G401 (cell line): ENCODE results near the gene AGBL4. TPM values are rescaled to one million over a fixed set of nuclear protein-coding genes. Genes with fewer than 3 reads are reported as not detected.

ENCODE experiments used
- DNase-seq: peaks from one replicate; pipeline ENCODE4 v3.0.0-alpha.2; 2015; ENCODE audit warnings: low spot score
- in situ Hi-C: cut with HindIII; loops from 2 replicates; pipeline ENCODE4 v1.10.0; 2016; ENCODE audit warnings: low sequenced_read_pairs, mixed read lengths
- total RNA-seq: library from RNA; depleted of rRNA; stranded (reverse); fragments of >200 nt; shearing (Covaris generic); gene quantifications from 2 replicates; pipeline ENCODE4 v1.2.3, GENCODE V29; 2014

AGBL4 gene
- total RNA-seq, 1 experiment from 2014 or later: not detected

- no peak for DNase-seq
- in situ Hi-C loops: no loop called here
Observed at GRCh38 chr1:48730164-48730910, 1293.4 kb downstream of the AGBL4 start.

DNA sequence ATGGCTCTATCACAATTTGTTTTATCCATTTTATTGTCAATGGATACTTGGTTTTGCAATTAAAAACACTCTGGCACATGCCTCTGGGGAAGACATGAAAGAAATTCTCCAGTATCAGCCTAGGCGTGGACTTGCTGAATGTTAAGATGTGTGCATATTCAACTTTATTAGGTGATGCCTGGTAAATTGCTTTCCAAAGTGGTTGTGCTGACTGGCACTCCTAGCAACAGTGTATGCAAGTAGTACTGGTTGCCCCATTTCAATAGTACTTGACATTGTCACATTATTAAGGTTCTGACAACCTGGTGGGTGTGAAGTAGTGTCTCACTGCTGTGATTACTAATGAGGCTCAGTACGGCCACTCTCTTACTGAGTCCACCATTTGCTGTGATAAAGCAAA is 1295.2 kb downstream of the AGBL4 start:
- in situ Hi-C loops: no loop called here
- DNase-seq: no peak

GRCh38 chr1:48726557-48727215 is 1297.1 kb downstream of the AGBL4 start:
- in situ Hi-C loops: no loop called here
- DNase-seq: no peak

DNA sequence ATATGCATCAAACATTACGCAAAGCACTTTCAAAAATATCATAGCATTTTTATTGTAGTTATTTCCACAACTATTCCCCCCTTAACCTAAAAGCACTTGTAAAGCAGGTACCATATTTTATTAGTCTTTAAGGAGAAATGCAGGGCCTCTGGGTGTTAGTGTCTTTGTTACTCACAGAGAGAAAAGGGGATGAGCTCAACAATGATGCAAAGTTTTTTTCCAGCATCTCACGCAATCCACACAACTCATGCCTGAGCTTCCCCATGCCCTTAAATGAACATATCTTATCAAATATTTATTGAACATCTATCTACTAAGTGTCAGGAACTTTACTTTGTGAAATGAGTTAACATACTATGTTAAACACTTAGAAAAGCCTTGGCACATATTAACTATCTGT is 1297.6 kb downstream of the AGBL4 start:
- in situ Hi-C loops: no loop called here
- DNase-seq: no peak

- no peak for DNase-seq
- in situ Hi-C loops: no loop called here
Observed at GRCh38 chr1:48725341-48726046, 1298.3 kb downstream of the AGBL4 start.

GRCh38 chr1:48720929-48721328 is 1302.8 kb downstream of the AGBL4 start:
- DNase-seq: no peak
- in situ Hi-C loops: no loop called here

- DNase-seq: no peak
- in situ Hi-C loops: no loop called here
Observed at GRCh38 chr1:48718705-48719104, 1305.0 kb downstream of the AGBL4 start.

GRCh38 chr1:48718116-48718630 is 1305.6 kb downstream of the AGBL4 start:
- in situ Hi-C loops: no loop called here
- no peak for DNase-seq

DNA sequence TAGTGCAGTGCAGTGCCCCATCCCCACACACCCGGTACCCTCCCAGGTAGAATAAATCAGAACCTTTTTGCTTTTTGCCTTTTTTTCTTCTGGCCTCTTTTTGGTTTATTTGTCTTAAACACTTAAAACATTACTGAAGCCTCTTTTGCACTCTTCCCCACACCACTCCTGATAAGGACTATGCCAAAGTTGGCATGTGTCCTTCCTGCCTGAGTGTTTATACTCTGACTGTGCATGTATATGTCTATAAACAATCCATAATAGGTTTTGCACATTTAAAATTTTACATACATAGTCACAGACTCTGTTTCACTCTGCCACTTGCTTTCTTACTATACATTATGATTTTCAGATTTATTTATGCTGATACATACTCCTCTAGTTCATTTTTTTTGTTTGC is 1306.7 kb downstream of the AGBL4 start:
- in situ Hi-C loops: no loop called here
- DNase-seq: no peak

DNA sequence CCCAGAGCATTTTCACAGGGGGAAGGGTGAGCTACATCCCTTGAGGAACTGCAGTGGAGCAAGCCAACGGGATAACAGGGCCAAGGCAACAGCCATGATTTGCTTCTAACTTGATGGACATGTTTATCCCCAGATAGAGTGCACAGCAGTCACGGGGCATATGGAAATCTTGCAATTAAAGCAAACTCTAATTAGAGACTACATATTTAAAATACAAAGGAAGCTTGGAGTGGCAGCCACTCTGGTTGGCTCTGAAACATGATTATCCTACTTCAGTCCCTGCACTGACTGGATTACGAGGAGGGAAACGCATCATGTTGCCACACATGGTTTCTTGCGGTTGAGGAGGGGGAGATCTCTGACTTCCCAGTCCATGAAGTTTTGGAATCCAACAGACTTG is 1307.8 kb downstream of the AGBL4 start:
- no peak for DNase-seq
- in situ Hi-C loops: no loop called here

- in situ Hi-C loops: no loop called here
- no peak for DNase-seq
Observed at GRCh38 chr1:48710915-48711314, 1312.8 kb downstream of the AGBL4 start.

- no peak for DNase-seq
Observed at GRCh38 chr1:48710318-48710717, 1313.4 kb downstream of the AGBL4 start.

GRCh38 chr1:48704736-48705135 is 1319.0 kb downstream of the AGBL4 start:
- in situ Hi-C loops: no loop called here

More at GRCh38 chr1:48710318-48710717, 1313.4 kb downstream of the AGBL4 start:
- in situ Hi-C loops: no loop called here

GRCh38 chr1:48701445-48701844 is 1322.3 kb downstream of the AGBL4 start:
- in situ Hi-C loops: no loop called here
- no peak for DNase-seq

More at GRCh38 chr1:48704736-48705135, 1319.0 kb downstream of the AGBL4 start:
- no peak for DNase-seq

DNA sequence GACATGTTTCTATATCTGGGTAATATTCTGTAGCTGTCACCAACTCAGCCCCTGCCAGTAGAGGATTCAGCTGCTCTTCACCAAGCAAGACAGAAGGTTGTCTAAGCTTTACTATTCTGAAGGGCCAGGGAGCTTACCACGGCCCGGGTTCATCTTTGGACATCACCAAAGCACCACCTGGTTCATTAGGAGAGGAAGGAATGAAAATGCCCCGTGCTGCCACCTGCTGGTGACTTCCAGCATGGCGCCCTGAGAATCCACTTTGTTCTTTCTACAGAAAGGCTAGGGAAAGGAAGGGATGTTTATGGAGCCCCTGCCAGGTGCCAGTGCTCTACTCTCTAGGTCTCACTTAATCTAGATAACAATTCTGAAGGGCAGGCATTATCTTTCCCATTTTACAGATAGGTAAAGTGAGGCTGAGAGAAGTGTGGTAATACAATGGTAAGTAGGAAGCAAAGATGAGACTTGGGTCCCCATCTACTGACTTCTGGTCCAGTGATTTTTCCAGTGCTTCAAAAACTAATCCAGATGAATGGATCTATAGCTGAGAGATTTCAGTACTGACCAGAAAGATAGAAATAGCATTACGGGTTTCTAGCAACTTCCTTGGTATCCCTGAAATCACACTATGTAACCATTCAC is 1326.6 kb downstream of the AGBL4 start:
- peak; percentile 30 for DNase-seq
- in situ Hi-C loops: no loop called here

DNA sequence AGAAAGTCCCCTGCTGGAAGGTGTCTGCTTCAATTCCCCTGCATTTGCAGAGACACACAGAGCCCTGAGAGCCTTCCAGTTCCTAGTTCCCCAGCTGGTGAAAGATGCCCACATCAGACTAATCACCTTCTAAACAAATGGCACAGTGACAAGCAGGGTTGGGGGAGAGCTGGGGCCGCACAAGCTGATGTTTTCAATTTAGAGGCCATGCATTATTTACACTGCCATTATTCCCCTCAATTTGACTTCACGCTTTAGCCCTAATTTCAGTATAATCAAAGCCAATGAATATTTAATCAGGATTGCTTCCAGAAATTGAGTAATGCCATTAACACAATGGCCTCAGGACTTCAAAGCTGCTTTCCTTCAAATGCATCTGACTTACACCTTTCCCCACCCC is 1328.6 kb downstream of the AGBL4 start:
- in situ Hi-C loops: no loop called here
- DNase-seq: no peak

GRCh38 chr1:48693674-48694320 is 1330.0 kb downstream of the AGBL4 start:
- DNase-seq: no peak
- in situ Hi-C loops: no loop called here

GRCh38 chr1:48693180-48693579 is 1330.6 kb downstream of the AGBL4 start:
- in situ Hi-C loops: no loop called here
- no peak for DNase-seq

DNA sequence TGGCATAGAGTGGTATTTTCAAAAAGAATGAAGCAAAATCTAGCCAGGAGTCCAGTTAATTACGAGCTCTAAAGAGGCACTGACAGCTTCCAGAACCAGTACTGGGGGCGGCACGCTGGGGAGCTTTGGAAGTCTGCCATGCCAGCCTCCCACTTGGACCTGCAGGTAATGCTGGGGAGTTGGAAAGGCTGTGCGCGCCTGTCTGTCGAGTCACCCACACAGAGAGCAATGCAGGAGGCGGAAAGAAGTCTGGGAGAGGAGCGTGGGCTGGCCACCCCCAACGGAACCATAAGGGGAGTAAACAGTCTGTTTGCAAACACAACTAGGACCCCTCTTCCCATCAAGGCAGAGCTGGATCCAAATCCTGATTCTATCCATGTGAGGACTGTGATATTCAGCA is 1331.5 kb downstream of the AGBL4 start:
- in situ Hi-C loops: no loop called here
- no peak for DNase-seq
